ENCODE measurements around the gene TEX11.

Gene TEX11

DNA sequence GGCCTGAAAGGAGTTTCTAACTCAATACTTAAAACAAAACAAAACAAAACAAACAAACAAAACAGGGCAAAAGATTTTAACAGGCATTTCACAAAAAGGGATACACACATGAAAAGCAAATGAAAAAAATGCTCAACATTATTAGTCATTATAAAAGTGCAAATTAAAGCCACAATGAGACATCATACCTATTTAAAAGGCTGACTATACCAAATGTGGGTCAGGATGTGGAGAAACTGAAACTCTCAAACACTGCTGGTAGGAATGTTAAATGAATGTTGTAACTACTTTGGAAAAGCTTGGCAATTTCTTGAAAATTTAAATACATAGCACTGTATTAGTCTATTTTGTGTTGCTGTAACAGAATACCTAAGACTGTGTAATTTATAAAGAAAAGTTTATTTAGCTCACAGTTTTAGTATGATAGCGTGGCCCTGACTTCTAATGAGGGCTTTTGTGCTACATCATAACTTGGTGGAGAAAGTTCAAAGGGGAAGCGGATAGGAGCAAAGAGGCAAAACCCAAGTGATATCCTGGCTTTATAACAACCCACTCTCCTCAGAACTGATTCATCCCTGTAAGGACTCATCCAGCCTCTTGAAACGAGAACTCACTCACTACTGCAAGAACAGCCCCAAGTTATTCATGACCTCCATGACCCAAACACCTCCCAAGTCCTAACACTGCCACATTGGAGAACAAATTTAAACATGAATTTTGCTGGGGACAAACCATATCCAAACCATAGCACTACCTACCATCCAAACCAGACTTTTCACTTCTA lies 214.0 kb downstream of the TEX11 start:
- TF ChIP-seq, protein P1, sequence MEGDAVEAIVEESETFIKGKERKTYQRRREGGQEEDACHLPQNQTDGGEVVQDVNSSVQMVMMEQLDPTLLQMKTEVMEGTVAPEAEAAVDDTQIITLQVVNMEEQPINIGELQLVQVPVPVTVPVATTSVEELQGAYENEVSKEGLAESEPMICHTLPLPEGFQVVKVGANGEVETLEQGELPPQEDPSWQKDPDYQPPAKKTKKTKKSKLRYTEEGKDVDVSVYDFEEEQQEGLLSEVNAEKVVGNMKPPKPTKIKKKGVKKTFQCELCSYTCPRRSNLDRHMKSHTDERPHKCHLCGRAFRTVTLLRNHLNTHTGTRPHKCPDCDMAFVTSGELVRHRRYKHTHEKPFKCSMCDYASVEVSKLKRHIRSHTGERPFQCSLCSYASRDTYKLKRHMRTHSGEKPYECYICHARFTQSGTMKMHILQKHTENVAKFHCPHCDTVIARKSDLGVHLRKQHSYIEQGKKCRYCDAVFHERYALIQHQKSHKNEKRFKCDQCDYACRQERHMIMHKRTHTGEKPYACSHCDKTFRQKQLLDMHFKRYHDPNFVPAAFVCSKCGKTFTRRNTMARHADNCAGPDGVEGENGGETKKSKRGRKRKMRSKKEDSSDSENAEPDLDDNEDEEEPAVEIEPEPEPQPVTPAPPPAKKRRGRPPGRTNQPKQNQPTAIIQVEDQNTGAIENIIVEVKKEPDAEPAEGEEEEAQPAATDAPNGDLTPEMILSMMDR (IDR thresholded peaks at IDR 0.05) = no peak

DNA sequence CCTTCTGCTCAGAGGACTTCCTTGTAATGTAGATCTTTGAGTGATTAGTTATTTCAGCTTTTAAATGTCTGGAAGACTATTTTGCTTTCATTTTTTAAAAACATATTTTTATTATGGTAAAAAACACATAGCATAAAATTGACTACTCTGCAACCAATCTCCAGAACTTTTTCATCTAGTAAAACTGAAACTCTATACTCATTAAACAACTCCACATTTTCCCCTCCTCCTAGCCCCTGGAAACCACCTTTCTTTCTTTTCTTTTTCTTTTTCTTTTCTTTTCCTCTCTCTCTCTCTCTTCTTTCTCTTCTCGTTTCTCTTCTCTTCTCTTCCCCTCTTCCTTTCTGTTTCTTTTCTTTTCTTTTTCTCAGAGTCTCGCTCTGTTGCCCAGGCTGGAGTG lies 233.2 kb downstream of the TEX11 start:
- TF ChIP-seq, protein P1 (IDR thresholded peaks at IDR 0.05) = no peak

DNA sequence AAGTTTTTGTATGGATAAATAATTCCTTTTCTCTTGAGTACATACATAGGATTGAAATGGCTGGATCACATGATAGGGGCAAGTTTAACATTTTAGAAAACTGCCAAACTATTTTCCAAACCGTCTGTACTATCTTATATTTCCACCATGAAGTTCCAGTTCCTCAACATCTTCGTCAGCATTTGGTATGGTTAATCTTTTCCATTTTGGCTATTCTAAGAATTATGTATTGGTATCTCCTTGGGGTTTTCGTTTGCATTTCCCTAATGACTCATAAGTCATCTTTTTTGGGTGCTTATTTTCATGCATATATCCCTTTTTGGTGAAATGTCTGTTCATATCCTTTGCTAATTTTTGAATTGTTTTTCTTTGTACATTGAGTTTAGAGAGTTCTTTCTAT lies 236.2 kb downstream of the TEX11 start:
- TF ChIP-seq, protein P1 (IDR thresholded peaks at IDR 0.05) = no peak

DNA sequence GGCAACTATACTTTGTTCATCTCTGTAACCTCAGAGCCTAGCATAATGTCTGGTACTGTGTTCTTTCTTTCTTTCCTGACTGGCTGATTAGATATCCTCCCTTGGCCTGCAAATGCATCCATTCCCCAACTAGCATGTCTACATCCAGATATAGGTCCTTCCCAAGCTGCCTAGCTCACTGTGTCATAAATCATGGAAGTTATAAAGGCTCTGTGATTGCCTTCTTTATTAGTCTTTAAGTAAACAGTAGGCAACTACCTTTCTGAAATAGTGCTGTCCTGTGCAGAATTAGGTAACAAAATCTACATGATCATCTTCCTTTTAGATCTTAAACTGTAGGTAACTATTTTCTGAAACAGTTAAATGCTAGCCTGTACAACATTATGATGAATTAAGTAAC lies 239.4 kb downstream of the TEX11 start:
- TF ChIP-seq, protein P1 (IDR thresholded peaks at IDR 0.05) = no peak

DNA sequence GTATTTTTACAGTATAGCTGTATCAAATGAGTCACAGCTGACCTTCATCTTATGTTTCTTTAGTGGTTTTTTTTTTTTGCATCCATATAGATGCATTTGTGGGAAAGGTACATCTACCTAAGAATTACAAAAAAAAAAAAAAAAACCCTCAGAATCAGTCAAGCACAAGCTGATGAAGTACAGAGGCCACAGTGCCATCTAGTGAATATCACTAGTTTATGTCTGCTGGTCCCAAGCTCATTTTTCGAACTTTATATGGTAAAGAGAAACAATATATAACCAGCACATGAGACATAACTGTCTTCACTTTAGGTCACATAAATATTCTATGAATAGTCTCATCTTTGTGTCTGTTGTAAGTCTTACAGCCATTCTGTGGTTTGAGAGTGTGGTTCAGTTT lies 243.8 kb downstream of the TEX11 start:
- TF ChIP-seq, protein P1 (IDR thresholded peaks at IDR 0.05) = peak; percentile 40; the same call in 1 of the 2 replicates

DNA sequence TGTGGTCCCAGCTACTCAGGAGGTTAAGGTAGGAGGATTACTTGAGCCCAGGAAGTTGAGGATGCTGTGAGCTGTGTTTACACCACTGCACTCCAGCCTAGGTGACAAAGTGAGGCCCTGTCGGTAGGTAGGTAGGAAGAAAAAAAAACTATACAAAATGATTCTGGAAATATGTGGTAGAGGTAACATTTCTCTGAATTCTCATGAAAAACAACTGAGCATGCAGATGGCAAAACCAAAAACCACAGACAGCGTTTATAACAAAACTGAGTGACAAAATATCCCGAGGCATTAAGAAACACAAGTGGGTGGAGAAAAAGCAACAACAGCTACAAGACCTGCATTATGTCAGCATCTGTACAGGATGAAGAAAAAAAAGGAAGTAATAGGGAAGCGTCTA lies 252.2 kb downstream of the TEX11 start:
- TF ChIP-seq, protein P1 (IDR thresholded peaks at IDR 0.05) = no peak

DNA sequence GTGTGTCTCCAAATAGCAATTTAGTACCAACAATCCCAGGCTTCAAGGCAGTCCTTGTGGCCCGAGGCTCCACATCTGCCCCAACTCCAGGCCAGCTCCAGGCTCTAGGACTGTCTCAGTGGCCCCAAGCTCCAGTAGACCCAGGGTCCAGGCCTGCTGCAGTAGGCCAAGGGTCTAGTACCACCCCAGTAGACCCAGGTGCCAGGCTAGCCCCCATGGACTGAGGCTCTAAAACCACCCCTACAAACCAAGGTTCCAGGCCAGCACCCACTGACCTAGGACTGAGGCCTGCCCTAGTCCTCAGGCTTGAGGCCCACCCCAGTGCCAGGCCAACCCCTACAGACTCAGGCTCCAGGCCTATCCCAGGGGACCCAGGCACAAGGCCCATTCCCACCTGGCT lies 272.3 kb downstream of the TEX11 start:
- TF ChIP-seq, protein P1 (IDR thresholded peaks at IDR 0.05) = no peak

DNA sequence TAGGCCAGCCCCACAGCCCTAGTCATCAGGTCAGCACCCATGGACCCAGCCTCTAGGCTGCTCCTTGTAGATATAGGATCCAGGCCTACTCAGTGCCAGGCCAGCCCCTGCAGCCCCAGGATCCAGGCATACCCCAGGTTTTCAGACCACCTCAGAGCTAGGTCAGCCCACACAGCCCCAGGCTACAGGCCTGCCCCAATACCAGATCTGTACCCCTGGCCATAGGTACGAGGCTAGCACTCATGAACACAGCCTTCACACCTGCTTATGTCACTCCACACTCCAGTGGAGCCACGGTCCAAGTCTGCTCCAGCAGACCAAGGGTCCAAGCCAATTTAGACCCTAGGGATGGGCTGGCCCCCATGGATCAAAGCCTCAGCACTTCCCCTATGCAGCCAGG lies 272.8 kb downstream of the TEX11 start:
- TF ChIP-seq, protein P1 (IDR thresholded peaks at IDR 0.05) = no peak

All from LNCAP (cell line).